Measurements from ENCODE around the gene ATXN7L1. TPM values are rescaled to one million over a fixed set of nuclear protein-coding genes. Genes with fewer than 3 reads are reported as not detected.

Gene ATXN7L1
- total RNA-seq, 2 experiments from 2014 or later: 0.59 TPM; not detected in 1

DNA sequence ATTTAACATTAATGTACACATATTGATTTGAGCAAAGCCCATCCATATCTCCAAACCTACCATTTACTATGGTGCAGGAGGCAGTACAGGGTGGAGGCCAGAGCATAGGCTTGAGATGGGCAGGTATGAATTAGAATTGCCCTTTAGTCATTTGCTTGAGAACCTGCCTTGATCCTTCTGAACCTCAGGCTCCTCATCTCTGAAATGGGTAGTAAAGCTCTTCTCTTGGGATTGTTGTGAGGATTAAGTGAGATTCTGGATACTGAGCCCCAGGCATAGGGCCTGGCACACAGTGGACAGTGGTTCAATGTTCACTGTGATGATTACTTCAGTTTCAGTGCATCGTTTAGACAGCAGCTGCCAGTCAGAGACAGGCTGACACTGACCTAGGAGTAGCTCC, 5.0 kb upstream of the ATXN7L1 start:
- Histone ChIP-seq H3K79me2 (ENCODE audit: insufficient read depth, low read depth, low read length) (no peaks in the 10 kb centered on the region), H3K4me3 (ENCODE audit: low read depth, low read length, poor library complexity, severe bottlenecking) (no peak overlapping the region), H3K9me3 (ENCODE audit: low read length) (no peaks in the 10 kb centered on the region), H3K4me1 (ENCODE audit: insufficient read depth, low read length, poor library complexity, severe bottlenecking) (no peaks in the 10 kb centered on the region), H3K36me3 (ENCODE audit: insufficient read depth, low read length) (no peaks in the 10 kb centered on the region), H4K20me1 (ENCODE audit: insufficient read depth, low read length) (no peaks in the 10 kb centered on the region), H3K9me2 (ENCODE audit: insufficient read depth, low read length) (no peaks in the 10 kb centered on the region), H2AFZ (ENCODE audit: low read length) (no peak overlapping the region), H3K27ac (ENCODE audit: low read depth, low read length, poor library complexity, severe bottlenecking) (no peak overlapping the region), H3K4me2 (ENCODE audit: low read length) (no peak overlapping the region)
- intact Hi-C loops (cut with micrococcal nuclease; ENCODE audit: unreplicated experiment): no loop called here
- POLR2A ChIA-PET: interaction anchor here (0.5 to 0.8 kb wide), 2 partner anchors 19 to 80 kb away, joined by 3 to 5 read pairs; no protein-coding TSS in a partner anchor
- DNase-seq (ENCODE audit: low spot score): no peak
- TF ChIP-seq EZH2phosphoT487 (IDR thresholded peaks at IDR 0.05; ENCODE audit: borderline replicate concordance, low read depth, low read length): no peak
- TF ChIP-seq, protein P1, sequence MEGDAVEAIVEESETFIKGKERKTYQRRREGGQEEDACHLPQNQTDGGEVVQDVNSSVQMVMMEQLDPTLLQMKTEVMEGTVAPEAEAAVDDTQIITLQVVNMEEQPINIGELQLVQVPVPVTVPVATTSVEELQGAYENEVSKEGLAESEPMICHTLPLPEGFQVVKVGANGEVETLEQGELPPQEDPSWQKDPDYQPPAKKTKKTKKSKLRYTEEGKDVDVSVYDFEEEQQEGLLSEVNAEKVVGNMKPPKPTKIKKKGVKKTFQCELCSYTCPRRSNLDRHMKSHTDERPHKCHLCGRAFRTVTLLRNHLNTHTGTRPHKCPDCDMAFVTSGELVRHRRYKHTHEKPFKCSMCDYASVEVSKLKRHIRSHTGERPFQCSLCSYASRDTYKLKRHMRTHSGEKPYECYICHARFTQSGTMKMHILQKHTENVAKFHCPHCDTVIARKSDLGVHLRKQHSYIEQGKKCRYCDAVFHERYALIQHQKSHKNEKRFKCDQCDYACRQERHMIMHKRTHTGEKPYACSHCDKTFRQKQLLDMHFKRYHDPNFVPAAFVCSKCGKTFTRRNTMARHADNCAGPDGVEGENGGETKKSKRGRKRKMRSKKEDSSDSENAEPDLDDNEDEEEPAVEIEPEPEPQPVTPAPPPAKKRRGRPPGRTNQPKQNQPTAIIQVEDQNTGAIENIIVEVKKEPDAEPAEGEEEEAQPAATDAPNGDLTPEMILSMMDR (conservative IDR thresholded peaks at IDR 0.05; ENCODE audit: low read length): no peak
- BruUV-seq (replicated peaks): no TSS peak
- CTCF ChIA-PET (ENCODE audit: unreplicated experiment): no interaction called here

DNA sequence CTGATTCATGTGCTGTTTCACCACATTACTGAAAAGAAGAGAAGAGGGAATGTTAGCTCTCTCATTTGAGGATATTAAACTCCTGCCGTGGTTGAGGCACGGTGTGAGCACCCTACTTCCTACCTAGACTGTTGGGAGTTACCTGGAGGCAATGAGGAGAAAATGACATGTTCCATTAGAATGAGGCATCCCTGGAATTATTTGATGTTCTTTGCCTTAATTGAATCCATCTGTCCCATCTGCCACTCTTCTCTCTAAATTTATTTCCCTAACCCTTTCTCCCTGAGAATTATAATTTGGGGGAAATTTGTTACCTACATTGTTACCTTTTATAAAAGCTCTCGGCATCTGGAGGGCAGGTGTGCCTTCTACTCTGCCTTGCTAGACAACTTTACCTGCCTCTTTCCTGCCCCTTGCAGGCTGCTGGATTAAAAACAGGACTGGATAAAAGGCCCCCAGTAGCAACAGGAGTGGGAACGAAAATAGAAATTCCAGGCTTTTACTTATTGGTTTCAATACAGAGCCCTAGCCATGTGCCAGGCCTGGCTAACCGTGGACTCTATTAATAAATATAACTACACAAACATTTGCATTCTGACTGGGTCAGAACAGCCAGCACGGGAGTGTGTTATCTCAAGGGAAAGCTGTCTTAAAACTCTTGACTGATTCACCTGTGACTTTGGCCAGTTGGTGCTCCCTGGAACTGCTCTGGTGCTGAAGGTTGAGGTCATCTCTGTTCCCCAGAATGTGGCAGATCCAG, 4.4 kb upstream of the ATXN7L1 start:
- Histone ChIP-seq H3K9me3 (ENCODE audit: low read length) (no peaks in the 10 kb centered on the region), H3K4me1 (ENCODE audit: insufficient read depth, low read length, poor library complexity, severe bottlenecking) (no peaks in the 10 kb centered on the region), H2AFZ (ENCODE audit: low read length) (no peak overlapping the region), H3K4me3 (ENCODE audit: low read depth, low read length, poor library complexity, severe bottlenecking) (no peak overlapping the region), H3K27ac (ENCODE audit: low read depth, low read length, poor library complexity, severe bottlenecking) (no peak overlapping the region), H3K4me2 (ENCODE audit: low read length) (no peak overlapping the region), H3K79me2 (ENCODE audit: insufficient read depth, low read depth, low read length) (no peaks in the 10 kb centered on the region), H3K36me3 (ENCODE audit: insufficient read depth, low read length) (no peaks in the 10 kb centered on the region), H4K20me1 (ENCODE audit: insufficient read depth, low read length) (no peaks in the 10 kb centered on the region), H3K9me2 (ENCODE audit: insufficient read depth, low read length) (no peaks in the 10 kb centered on the region)
- intact Hi-C loops (cut with micrococcal nuclease; ENCODE audit: unreplicated experiment): no loop called here
- DNase-seq (ENCODE audit: low spot score): no peak
- no TSS peak for BruUV-seq (replicated peaks)
- ChIA-PET POLR2A (interaction anchor here (0.8 kb wide), 1 partner anchor 20 kb away, joined by 3 read pairs; no protein-coding TSS in a partner anchor), CTCF (ENCODE audit: unreplicated experiment) (no interaction called here)
- TF ChIP-seq, protein P1 (conservative IDR thresholded peaks at IDR 0.05; ENCODE audit: low read length): no peak
- no peak for TF ChIP-seq EZH2phosphoT487 (IDR thresholded peaks at IDR 0.05; ENCODE audit: borderline replicate concordance, low read depth, low read length)

DNA sequence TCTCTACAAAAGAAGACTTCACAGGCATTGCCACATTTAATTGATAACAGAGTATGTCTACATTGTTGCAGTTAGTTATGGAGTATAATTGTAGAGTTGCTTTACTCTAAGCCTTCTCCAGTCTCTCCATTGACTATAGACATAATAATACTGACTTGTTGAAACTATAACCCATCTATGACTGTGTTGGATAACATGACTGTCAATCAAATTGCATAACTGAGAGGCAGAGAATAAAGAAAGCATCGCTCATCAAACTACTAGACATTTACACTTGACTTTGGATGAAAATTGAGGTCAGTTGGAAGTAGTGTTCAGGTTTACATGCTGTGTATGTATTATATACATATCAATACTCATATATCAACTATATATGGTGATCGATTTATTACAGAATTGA, 3.4 kb upstream of the ATXN7L1 start:
- Histone ChIP-seq H2AFZ (ENCODE audit: low read length) (no peak overlapping the region), H3K4me1 (ENCODE audit: insufficient read depth, low read length, poor library complexity, severe bottlenecking) (no peaks in the 10 kb centered on the region), H3K36me3 (ENCODE audit: insufficient read depth, low read length) (no peaks in the 10 kb centered on the region), H3K4me3 (ENCODE audit: low read depth, low read length, poor library complexity, severe bottlenecking) (no peak overlapping the region), H3K79me2 (ENCODE audit: insufficient read depth, low read depth, low read length) (no peaks in the 10 kb centered on the region), H3K9me3 (ENCODE audit: low read length) (no peaks in the 10 kb centered on the region), H4K20me1 (ENCODE audit: insufficient read depth, low read length) (no peaks in the 10 kb centered on the region), H3K4me2 (ENCODE audit: low read length) (no peak overlapping the region), H3K9me2 (ENCODE audit: insufficient read depth, low read length) (no peaks in the 10 kb centered on the region), H3K27ac (ENCODE audit: low read depth, low read length, poor library complexity, severe bottlenecking) (no peak overlapping the region)
- no TSS peak for BruUV-seq (replicated peaks)
- no peak for DNase-seq (ENCODE audit: low spot score)
- intact Hi-C loops (cut with micrococcal nuclease; ENCODE audit: unreplicated experiment): loop anchor here (10.0 kb wide), 2 partner anchors 115 to 285 kb away; no protein-coding TSS in a partner anchor
- TF ChIP-seq, protein P1 (conservative IDR thresholded peaks at IDR 0.05; ENCODE audit: low read length): no peak
- no peak for TF ChIP-seq EZH2phosphoT487 (IDR thresholded peaks at IDR 0.05; ENCODE audit: borderline replicate concordance, low read depth, low read length)
- CTCF ChIA-PET (ENCODE audit: unreplicated experiment): no interaction called here
- POLR2A ChIA-PET: no interaction called here

Data from OCI-LY7 (cell line).